Peyer's patch (tissue), 4 donors: Measurements from ENCODE around the gene VDAC1. TPM values are rescaled to one million over a fixed set of nuclear protein-coding genes. Genes with fewer than 3 reads are reported as not detected.

Experiments
- DNase-seq, 3 donors: peaks; one replicate each; pipeline ENCODE4 v3.0.0-alpha.2; 2017 to 2019
- H3K27ac ChIP-seq, 4 donors: fragments of 200-600 bp; sonication (generic); one replicate each; pipeline ENCODE4 v1.5.1; 2016 to 2019
- H3K27me3 ChIP-seq, 2 donors: fragments of 200-600 bp; sonication (generic); one replicate each; pipeline ENCODE4 v1.5.1; 2019
- H3K36me3 ChIP-seq, 3 donors: fragments of 200-600 bp; sonication (generic); one replicate each; pipeline ENCODE4 v1.5.1; 2016 to 2019
- H3K4me1 ChIP-seq, 4 donors: fragments of 200-600 bp; sonication (generic); one replicate each; pipeline ENCODE4 v1.5.1; 2016 to 2019
- H3K4me3 ChIP-seq, 4 donors: fragments of 200-600 bp; sonication (generic); 1 replicate in 3 of 4; 2 replicates in 1 of 4; pipeline ENCODE4 v1.5.1; 2016 to 2019; ENCODE audit warnings: mild to moderate bottlenecking in 1 of 4
- H3K9me3 ChIP-seq, 4 donors: fragments of 200-600 bp; sonication (generic); one replicate each; pipeline ENCODE4 v1.5.1; 2016 to 2019; ENCODE audit warnings: mild to moderate bottlenecking in 1 of 4
- CTCF ChIP-seq, 6 experiments: fragments of 450-650 bp in 4 of 6; fragments of 200-600 bp in 2 of 6; sonication (generic) in 1 of 6; IDR thresholded peaks; one replicate each; pipeline ENCODE4 v1.5.1; 2017 to 2019; ENCODE audit warnings: antibody characterized with exemption in 6 of 6, mild to moderate bottlenecking in 3 of 6, moderate library complexity in 1 of 6
- POLR2A ChIP-seq, 2 donors: fragments of 450-650 bp; IDR thresholded peaks; one replicate each; pipeline ENCODE4 v1.5.1; 2017; ENCODE audit warnings: antibody characterized with exemption in 2 of 2, mild to moderate bottlenecking in 2 of 2, moderate library complexity in 2 of 2
- total RNA-seq, 4 donors: library from RNA; depleted of rRNA; stranded (reverse); fragments of >200 nt; gene quantifications; one replicate each; pipeline ENCODE4 v1.1.0, GENCODE V29; 2016

The VDAC1 gene
- total RNA-seq, 4 donors from 2014 or later: 120 to 289 (median 181) TPM

- Histone ChIP-seq H3K4me1 (peaks cover 4 to 65% (median 19%) of the 10 kb centered on the region in 4 donors), H3K4me3 (peak overlapping the region; percentile 92 to 99 (median 96))
- TF ChIP-seq CTCF (IDR thresholded peaks at IDR 0.05) (no peak), POLR2A (IDR thresholded peaks at IDR 0.05) (no peak)
Observed at GRCh38 chr5:134003064-134003816, 1.5 kb downstream of the VDAC1 start.

GRCh38 chr5:134001938-134002731, 2.6 kb downstream of the VDAC1 start:
- Histone ChIP-seq H3K36me3 (peaks cover 0 to 7% (median 0%) of the 10 kb centered on the region in 3 donors), H3K9me3 (no peaks in the 10 kb centered on the region), H3K27ac (no peak overlapping the region), H3K4me3 (peak overlapping the region in 2 of 4 donors; percentile 12 to 99), H3K4me1 (peaks cover 4 to 67% (median 19%) of the 10 kb centered on the region in 4 donors), H3K27me3 (no peaks in the 10 kb centered on the region)
- no peak for DNase-seq
- no peak for TF ChIP-seq POLR2A (IDR thresholded peaks at IDR 0.05)
- no peak for TF ChIP-seq CTCF (IDR thresholded peaks at IDR 0.05)

More at GRCh38 chr5:134003064-134003816, 1.5 kb downstream of the VDAC1 start:
- no peak for DNase-seq
- Histone ChIP-seq H3K27me3 (no peaks in the 10 kb centered on the region), H3K36me3 (peaks cover 0 to 7% (median 0%) of the 10 kb centered on the region in 3 donors), H3K27ac (peak overlapping the region; percentile 97 to 100 (median 98)), H3K9me3 (no peaks in the 10 kb centered on the region)

- no peaks in the 10 kb centered on the region for H3K27me3 ChIP-seq
- no peak for TF ChIP-seq POLR2A (IDR thresholded peaks at IDR 0.05)
- TF ChIP-seq CTCF (IDR thresholded peaks at IDR 0.05): no peak
- H3K27ac ChIP-seq: peak overlapping the region in 2 of 4 donors; percentile 6 to 56
- no peak for DNase-seq
- peaks cover 0 to 7% (median 0%) of the 10 kb centered on the region in 3 donors for H3K36me3 ChIP-seq
- no peaks in the 10 kb centered on the region for H3K9me3 ChIP-seq
- peaks cover 4 to 73% (median 22%) of the 10 kb centered on the region in 4 donors for H3K4me1 ChIP-seq
- H3K4me3 ChIP-seq: no peak overlapping the region
Observed at GRCh38 chr5:134000696-134001453, 3.9 kb downstream of the VDAC1 start.

GRCh38 chr5:134000091-134000511, 4.7 kb downstream of the VDAC1 start:
- H3K36me3 ChIP-seq: peaks cover 0 to 7% (median 0%) of the 10 kb centered on the region in 3 donors
- H3K4me1 ChIP-seq: peaks cover 9 to 76% (median 22%) of the 10 kb centered on the region in 4 donors
- no peak overlapping the region for H3K4me3 ChIP-seq
- no peaks in the 10 kb centered on the region for H3K9me3 ChIP-seq
- DNase-seq: no peak
- peak overlapping the region in 2 of 4 donors; percentile 6 to 56 for H3K27ac ChIP-seq
- no peaks in the 10 kb centered on the region for H3K27me3 ChIP-seq
- no peak for TF ChIP-seq POLR2A (IDR thresholded peaks at IDR 0.05)
- no peak for TF ChIP-seq CTCF (IDR thresholded peaks at IDR 0.05)

GRCh38 chr5:133998807-133999206, 6.0 kb downstream of the VDAC1 start:
- peaks cover 0 to 7% (median 0%) of the 10 kb centered on the region in 3 donors for H3K36me3 ChIP-seq
- H3K4me3 ChIP-seq: no peak overlapping the region
- no peak for DNase-seq
- no peaks in the 10 kb centered on the region for H3K27me3 ChIP-seq
- H3K9me3 ChIP-seq: no peaks in the 10 kb centered on the region
- TF ChIP-seq CTCF (IDR thresholded peaks at IDR 0.05) (no peak), POLR2A (IDR thresholded peaks at IDR 0.05) (no peak)
- no peak overlapping the region for H3K27ac ChIP-seq
- peaks cover 9 to 89% (median 22%) of the 10 kb centered on the region in 4 donors for H3K4me1 ChIP-seq
